HL-60/S4 treated with retinoic acid at 250 ng/mL for 4 days and 3 days (cell line): ENCODE data around the gene CSPG4.
"Not testable (repeated sequence)": the region's sequence is repeated elsewhere in the genome, so short reads cannot be mapped to it uniquely, and the experiment has no call there.

Experiments used
- in situ Hi-C: fragments of 300-500 bp; cut with MboI; formaldehyde crosslinking; loops from 2 replicates; pipeline ENCODE4 v1.7.0; 2022; ENCODE audit warnings: low sequenced_read_pairs

CSPG4 gene, protein sequence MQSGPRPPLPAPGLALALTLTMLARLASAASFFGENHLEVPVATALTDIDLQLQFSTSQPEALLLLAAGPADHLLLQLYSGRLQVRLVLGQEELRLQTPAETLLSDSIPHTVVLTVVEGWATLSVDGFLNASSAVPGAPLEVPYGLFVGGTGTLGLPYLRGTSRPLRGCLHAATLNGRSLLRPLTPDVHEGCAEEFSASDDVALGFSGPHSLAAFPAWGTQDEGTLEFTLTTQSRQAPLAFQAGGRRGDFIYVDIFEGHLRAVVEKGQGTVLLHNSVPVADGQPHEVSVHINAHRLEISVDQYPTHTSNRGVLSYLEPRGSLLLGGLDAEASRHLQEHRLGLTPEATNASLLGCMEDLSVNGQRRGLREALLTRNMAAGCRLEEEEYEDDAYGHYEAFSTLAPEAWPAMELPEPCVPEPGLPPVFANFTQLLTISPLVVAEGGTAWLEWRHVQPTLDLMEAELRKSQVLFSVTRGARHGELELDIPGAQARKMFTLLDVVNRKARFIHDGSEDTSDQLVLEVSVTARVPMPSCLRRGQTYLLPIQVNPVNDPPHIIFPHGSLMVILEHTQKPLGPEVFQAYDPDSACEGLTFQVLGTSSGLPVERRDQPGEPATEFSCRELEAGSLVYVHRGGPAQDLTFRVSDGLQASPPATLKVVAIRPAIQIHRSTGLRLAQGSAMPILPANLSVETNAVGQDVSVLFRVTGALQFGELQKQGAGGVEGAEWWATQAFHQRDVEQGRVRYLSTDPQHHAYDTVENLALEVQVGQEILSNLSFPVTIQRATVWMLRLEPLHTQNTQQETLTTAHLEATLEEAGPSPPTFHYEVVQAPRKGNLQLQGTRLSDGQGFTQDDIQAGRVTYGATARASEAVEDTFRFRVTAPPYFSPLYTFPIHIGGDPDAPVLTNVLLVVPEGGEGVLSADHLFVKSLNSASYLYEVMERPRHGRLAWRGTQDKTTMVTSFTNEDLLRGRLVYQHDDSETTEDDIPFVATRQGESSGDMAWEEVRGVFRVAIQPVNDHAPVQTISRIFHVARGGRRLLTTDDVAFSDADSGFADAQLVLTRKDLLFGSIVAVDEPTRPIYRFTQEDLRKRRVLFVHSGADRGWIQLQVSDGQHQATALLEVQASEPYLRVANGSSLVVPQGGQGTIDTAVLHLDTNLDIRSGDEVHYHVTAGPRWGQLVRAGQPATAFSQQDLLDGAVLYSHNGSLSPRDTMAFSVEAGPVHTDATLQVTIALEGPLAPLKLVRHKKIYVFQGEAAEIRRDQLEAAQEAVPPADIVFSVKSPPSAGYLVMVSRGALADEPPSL (N-terminal part only)

DNA sequence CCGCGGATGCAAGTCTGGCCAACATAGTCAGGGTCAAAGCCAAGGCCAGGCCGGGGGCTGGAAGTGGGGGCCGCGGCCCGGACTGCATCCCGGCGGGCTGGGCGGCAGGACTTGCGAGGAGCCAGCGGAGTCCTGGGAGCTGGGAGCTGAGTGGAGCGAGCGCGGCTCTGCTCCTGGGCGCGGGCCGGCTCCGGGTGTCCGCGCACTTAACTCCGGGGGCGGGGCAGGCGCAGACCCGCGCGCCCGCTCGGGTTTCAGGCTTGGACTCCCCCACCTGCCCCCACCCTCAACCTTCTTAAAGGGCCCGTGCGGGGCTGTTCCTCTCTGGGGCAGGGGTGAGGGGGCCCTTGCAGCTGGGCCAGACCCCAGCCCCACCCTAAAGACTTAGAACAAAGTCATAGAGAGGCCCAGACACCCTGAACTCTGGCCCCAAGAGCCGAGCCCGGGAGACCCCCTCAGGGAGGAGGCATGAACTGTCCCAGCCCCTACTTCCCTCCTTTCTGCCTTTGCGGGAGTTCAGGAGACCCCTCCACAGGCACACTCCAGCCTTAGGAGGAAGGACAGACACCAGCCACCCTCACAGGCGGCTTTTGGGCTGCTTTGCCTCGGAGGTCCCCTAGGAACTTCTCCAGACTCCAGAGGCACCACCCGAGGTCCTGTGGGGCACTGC lies at the start of gene CSPG4:
Gene CSPG4, minus strand, starts transcription at position 181 of the 670 bp plus-strand sequence. Its CDS starts 93 bp downstream, at position 88.
- in situ Hi-C loops, result no loop called here

DNA sequence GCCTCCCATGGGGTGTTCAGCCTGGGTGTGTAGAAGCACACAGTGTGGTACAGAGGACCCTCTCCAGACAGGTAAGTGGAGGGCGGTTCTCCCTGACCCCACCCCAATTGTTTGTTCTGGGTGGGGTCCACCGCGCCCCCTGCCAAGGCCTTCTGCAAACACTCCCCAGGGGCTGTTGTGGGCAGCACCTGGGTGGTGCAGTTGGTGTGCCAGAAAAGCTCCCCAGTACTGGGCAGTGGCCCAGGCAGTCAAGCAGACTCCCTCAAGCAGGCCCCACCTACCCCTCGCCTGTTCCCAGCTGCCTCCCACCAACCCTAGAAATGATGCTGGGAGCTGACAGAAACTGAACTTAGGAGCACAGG lies 49.7 kb upstream of the CSPG4 start:
- in situ Hi-C loops, result not testable (repeated sequence)

DNA sequence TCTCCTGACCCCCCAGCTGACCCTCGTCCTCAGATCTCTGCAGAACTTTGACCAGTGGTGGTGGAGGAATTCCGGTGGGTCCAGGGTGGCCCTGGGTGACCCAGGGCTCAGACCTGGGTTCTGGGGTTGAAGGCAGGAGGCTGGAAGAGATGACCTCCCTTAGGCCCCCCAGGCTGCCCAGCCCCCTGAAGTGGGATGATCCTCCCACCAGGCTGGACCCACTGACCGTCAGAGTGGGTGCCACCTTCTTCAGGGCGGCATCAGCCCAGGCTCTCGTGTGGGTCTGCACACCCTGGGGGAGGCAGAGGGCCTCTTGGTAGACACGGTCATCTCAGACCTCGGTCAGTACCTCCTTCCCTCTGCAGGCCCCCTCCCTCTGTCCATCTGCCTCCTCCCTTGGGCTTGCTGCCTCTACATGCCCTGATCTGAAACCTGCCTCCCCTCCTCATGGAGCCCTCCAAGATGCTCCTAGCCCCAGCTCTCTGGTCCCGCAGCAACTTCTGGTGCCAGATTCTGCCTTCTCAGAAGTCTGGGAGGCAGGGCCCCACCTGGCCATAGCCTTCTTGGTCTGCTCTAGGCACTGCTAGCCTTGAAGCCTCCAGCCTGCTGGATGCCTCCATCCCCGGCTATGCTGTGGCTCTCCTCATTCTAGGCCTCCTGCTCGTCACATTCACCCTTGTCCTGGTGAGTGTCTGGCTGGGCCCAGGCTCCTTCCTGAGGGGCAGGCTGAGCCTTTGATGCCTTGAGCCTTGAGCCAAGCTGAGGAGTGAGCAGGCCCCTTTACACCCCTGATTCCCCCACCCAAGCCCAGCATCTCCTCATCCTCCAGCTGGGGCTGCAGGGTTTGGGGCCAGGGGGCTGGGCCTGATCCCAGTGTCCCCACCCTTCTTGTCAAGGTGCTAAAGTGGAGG lies 49.1 kb upstream of the CSPG4 start:
- in situ Hi-C loops, result no loop called here

DNA sequence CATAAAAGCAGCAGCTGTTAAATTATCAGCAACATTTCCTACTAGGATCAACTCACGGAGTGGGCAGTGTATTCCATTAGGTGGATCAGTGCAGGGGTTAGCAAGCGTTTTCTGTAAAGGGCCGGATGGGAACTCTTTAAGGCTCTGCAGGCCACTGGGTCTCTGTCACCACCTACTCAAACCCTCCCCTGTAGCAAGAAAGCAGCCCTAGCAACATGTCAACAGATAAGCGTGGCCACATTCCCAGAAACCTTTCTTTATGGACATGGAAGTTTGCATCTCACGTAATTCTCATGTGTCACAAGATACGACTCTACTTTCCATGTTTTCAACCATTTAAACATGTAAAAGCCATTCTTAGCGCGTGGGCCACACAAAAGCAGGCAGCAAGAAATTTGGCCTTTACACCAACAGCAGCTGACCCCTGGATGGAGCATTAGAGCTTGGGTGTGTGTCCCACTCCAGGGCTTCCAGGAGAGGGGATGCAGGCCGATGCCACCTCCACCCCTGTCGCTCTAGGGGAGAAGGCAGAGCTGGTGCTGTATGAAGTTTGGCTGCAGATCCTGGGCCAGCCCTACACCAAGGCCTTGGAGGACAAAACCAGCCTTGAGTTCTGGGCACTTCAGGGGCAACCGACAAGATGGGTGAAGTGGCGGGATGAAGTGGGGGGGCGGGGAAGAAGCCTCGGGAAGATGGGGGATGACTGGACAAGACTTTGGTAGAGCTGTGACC lies 48.2 kb upstream of the CSPG4 start:
- in situ Hi-C loops, result no loop called here

DNA sequence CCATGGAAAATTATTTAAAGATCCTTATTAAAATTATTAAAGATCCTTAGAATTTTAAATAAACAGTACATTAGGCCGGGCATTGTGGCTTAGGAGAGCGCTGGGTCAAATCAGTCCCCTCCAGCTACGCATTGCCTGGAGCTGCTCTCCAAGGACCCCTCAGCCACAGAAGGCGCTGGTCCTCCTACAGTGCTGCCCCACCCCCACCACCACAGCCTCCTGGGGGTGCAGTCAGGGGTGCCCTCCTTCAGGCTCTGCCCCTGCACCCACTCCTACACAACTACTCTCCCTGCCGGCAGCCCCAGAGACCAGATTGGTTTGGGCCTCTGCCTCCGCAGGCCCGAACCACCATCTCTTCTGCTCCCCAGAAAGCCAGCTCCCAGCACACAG lies 47.5 kb upstream of the CSPG4 start:
- in situ Hi-C loops, result not testable (repeated sequence)

DNA sequence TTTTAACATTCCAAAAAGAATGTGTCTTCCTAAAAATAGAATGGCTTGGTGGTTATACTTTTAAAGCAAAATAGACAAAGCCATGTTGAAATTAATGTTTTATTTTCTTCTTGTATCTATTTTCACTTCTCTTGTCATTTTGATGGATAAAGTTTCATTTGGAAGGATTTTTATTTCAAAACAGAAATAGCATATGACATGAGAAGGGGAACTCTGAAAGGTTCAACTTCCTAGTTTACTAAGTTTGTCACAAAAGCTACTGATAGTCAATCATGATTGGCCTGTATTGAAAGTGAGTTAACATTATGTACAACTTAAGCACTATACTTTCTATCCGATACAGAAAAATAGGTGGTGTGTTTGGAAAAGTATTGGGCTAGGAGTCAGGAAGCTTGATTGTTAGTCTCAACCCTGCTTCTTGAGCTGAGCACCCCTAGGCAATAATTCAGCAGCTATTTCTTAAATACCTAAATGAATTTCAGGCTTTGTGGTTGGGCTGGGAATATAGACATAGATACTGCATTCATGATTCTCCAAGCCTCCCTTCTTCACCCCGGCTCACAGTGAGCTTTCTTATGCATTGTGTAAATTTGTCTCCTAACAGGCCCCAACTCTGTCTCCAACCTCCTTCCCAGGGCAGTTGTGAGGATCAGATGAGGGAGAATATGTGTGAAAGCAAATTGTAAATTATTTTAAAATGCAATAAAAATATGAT lies 46.9 kb upstream of the CSPG4 start:
- in situ Hi-C loops, result no loop called here

DNA sequence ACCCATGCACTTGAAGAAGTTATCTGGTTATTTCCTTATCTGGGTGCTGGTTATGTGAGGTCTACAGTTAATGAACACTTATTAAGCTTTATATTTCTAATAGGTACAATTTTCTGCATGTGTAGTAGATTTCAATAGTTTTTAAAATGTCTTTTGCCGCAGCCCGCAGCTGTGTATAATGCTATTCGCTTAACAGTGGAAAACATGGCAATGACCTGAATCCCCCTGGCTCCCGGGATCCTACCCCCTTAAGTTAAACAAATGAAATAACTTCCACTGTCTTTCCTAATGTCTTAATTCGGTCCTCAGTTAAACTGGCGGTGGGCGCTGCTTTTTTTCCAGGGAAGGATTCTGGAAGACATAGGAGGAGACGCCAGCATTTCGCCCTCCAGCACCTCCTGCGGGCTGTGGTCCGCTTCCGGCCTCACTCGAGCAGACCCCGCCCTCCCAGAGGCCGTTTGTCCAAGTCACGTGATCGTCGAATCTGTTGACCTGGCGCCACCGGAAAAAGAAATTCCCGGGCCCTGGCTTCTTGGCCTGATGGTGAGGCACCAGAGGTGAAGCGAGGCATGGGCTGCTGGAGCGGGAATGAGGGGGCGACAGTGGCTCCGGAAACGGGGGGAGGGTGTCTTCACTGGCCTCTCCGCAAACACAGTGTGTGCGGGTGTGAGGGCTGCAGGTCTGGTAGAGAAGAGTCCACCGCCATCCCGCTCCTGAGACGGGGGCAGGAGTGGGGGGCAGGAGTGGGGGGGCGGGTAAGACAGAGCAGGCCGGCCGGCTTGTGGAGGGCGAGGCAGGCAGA lies 45.6 kb upstream of the CSPG4 start:
- in situ Hi-C loops, result no loop called here

DNA sequence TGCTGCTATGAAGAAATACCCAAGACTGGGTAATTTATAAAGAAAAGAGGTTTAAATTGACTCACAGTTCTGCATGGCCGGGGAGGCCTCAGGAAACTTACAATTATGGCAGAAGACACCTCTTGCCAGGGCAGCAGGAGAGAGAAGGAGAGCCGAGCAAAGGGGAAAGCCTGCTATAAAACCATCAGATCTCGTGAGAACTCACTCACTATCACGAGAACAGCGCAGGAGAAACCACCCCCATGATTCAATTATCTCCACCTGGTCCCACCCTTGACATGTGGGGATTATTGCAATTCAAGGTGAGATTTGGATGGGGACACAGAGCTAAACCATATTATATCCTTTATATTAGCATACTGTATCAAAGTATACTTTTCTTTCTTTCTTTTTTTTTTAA lies 42.2 kb upstream of the CSPG4 start:
- in situ Hi-C loops, result not testable (repeated sequence)

DNA sequence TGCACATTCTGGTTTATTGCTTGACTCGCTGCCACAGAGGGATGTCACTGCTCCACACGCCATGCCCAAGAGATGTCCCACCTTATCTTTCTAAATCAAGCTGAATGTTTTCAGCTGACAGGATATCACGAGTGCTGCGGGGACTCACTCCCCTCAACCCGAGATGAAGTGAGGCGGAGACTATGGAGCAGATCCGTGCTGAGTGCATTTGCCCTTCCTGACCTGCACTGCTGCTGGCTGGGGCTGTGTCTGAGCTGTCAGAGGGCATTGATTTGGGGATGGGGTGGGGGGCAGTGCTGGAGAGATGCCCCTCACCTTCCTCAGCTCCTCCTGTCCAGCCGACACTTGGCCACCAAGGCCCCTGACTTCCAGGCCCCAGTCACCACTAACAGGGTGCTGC lies 40.5 kb upstream of the CSPG4 start:
- in situ Hi-C loops, result no loop called here

DNA sequence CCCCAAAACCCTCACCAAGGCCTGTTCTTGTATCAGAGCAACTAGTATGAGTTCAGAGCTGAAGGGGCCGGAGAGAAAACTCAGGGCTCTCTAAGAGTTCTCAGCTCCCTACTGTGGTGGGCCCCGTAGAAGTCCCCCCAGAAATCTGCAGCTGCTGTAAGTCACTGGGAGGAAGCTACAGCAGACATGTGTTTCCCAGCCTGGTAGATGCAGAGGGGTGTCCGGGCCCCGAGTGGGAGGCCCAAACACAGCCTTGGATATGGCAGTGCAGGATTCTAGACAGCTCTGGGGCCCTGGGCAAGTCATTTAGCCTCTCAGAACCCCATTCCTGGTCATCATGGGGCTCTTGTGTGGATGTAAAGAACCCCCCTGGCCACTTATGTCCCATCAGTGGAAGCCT lies 39.2 kb upstream of the CSPG4 start:
- in situ Hi-C loops, result no loop called here

DNA sequence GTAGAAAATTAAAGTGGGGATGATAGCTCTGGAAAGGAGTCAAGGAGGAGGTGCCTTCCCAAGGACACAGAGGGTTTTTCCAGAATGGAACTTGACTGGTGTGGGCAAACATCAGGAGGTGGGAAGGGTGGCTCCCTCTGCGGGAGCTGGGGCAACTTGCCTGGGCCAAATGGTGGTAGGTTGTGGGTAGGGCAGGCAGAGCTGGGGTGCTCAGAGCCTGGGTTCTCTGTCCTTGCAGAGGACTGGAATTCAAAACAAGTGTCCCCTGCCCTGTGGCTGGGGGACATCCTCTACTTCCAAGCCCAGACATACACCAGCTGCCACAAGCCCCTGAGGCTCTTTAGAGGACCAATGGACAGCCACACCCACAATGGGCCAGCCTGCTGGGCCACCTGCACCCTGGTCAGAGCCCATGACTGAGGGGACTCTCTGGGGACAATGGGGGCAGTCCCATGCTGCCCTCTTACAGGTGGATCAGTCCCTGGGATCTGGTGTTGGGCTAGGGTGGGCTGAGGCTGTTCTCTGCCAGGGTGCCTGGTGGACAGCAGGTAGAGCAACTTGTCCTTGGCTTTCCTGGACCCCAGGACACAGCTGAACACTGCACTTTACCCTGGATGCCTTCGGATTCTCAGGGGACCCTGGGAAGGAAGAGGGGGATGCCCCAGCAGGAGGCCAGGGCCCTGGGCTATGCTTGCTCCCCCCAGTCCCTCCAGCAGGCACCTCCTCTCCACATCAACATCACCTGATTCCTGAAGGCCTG lies 38.6 kb upstream of the CSPG4 start:
- in situ Hi-C loops, result no loop called here

DNA sequence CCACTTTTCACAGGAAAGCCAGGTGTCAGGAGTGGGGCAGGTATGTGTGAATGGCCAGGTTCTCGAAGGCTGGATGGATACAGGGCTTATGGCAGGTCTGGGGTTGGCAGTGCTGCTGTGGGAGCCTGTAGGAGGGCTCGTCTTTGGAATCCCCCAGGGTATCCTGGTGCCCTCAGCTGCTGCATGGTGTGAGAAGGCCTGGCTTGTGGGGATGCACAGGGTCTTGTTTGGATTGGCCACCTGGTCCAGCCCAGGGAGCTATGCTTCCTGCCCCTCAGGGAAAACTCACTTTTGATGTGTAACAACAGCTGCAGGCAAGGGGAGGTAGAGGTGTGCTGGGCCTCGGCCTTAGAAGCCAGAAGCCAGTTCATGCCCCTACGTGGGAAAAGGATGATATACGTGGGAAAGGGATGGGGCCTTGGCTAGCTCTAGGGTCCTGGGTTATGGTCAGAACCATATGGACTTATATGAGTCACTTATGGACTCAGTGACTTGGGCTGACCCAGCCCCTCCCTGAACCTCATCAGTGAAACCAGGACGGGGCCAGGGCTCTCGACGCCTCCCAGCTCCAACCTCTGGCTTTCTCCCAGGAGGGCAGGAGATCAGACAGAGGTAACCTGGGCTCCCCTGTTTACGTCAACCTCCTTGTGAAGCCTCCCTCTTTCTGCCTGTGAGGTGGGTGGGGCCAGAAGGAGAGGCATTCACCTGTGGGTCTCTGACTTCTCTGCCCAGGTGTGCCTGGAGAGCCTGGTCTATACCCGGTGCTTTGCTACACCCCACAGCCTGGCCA lies 37.8 kb upstream of the CSPG4 start:
- in situ Hi-C loops, result no loop called here

DNA sequence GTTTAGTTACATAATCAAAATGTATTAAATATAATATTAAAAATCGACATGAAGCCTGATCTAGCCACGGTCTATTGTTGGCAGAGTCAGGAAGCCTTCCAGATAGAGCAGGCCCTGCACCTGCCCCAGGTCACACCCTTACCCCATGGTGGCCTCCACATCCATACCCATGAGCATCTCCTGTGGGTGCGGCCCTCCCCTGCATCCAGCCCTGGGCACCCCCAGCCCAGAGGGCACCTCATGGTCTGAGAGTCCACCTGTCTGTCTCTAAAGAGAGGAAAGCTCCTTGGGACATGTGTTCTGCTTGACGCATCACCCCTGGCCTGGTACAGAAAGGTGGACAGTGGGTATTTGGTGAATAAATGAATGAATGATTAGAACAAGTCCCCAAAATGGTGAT lies 37.2 kb upstream of the CSPG4 start:
- in situ Hi-C loops, result no loop called here

DNA sequence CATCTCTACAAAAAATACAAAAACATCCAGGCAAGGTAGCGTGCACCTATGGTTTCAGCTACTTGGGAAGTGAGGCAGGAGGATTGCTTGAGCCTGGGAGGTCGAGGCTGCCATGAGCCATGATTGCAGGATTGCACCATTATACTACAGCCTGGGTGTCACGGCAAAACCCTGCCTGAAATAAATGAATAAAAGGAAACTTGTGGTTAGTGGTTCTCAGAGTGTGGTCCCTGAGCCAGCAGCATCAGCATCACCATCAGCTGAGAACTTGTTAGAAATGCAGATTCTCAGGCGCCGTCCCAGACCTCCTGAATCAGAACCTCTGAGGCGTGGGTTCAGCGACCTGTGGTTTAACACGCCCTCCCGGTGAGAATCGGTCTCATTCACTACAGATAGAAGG lies 36.2 kb upstream of the CSPG4 start:
- in situ Hi-C loops, result not testable (repeated sequence)

DNA sequence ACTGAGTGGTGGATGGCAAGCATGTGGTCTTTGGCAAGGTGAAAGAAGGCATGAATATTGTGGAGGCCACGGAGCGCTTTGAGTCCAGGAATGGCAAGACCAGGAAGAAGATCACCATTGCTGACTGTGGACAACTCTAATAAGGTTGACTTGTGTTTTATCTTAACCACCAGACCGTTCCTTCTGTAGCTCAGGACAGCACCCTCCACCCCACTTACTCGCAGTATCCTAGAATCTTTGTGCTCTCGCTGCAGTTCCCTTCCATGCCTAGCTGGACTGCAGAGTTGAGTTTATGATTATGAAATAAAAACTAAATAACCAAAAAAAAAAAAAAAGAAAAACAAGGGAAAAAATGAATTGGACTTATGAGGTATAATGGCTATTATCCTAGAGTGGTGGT lies 34.5 kb upstream of the CSPG4 start:
- in situ Hi-C loops, result not testable (repeated sequence)

DNA sequence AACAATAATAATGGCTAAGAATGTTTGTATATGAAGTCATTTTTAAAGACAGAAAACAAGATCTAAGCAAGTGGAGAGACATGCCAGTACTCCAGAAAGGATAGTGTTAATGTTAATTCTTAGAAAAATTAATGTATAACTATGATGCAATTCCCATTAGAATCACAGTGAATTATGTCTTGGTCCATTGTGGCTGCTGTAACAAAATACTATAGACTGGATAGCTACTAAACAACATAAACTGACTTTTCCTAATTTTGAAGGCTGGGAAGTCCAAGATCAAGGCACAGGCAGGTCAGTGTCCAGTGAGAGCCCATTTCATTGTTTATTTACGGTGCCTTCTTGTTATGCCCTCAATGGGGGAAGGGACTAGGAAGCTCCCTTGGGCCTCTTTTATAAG lies 32.7 kb upstream of the CSPG4 start:
- in situ Hi-C loops, result no loop called here
